IMR-90 (cell line): ENCODE results near the gene TMEM245. TPM values are rescaled to one million over a fixed set of nuclear protein-coding genes. Genes with fewer than 3 reads are reported as not detected.

ENCODE experiments used
- ATAC-seq: fragments of 200-7000 bp; cut with Tn5 transposase; 2 replicates; pipeline ENCODE4 v1.9.1; 2020; ENCODE audit warnings: low read depth, mild to moderate bottlenecking, moderate library complexity
- BruUV-seq: library from RNA; stranded (reverse); fragments of 400-500 nt; replicated peaks from 2 replicates; lab custom pipeline; 2021; lab: Mats Ljungman, UMichigan
- CTCF ChIA-PET: fragments of 300-600 bp; formaldehyde crosslinking; extraction: SDS; loops from one replicate; lab custom pipeline; 2021; ENCODE audit warnings: antibody characterized with exemption; lab: Yijun Ruan, JAX
- POLR2A ChIA-PET: fragments of 300-600 bp; sonication (Branson Sonifier 250); formaldehyde crosslinking; loops from one replicate; lab custom pipeline; 2022; ENCODE audit warnings: antibody characterized with exemption; ENCODE audit not compliant: unreplicated experiment; lab: Charles Lee
- DNase-seq: peaks from one replicate; pipeline ENCODE4 v3.0.0; 2013
- H2AFZ ChIP-seq: replicated peaks from 2 replicates; pipeline ENCODE3; 2013; ENCODE audit warnings: low read length, mild to moderate bottlenecking; ENCODE audit not compliant: poor library complexity
- H2AK5ac ChIP-seq: 2 replicates; pipeline ENCODE4 v1.6.1; 2013; ENCODE audit warnings: low read depth, low read length, inconsistent platforms
- H2AK9ac ChIP-seq: replicated peaks from 2 replicates; pipeline ENCODE3; 2013; ENCODE audit warnings: mild to moderate bottlenecking, low read depth, low read length, moderate library complexity; ENCODE audit not compliant: poor library complexity
- H2BK120ac ChIP-seq: 2 replicates; pipeline ENCODE4 v1.6.1; 2013; ENCODE audit warnings: low read depth, low read length, inconsistent platforms
- H2BK15ac ChIP-seq: 3 replicates; pipeline ENCODE4 v1.6.1; 2013; ENCODE audit warnings: low read depth, low read length, inconsistent platforms
- H2BK20ac ChIP-seq: 2 replicates; pipeline ENCODE4 v1.6.1; 2013; ENCODE audit warnings: low read depth, mild to moderate bottlenecking, inconsistent platforms, low read length, moderate library complexity
- H2BK5ac ChIP-seq: 2 replicates; pipeline ENCODE4 v1.6.1; 2013; ENCODE audit warnings: mild to moderate bottlenecking, low read depth, low read length, inconsistent platforms; ENCODE audit not compliant: poor library complexity, severe bottlenecking
- H3K14ac ChIP-seq: replicated peaks from 2 replicates; pipeline ENCODE4 v1.6.1; 2013; ENCODE audit warnings: low read depth, low read length, inconsistent platforms
- H3K18ac ChIP-seq: 2 replicates; pipeline ENCODE4 v1.6.1; 2013; ENCODE audit warnings: low read depth, low read length, control low read depth
- H3K23ac ChIP-seq: 2 replicates; pipeline ENCODE4 v1.6.1; 2013; ENCODE audit warnings: low read depth, low read length, inconsistent platforms
- H3K27ac ChIP-seq: 2 replicates; pipeline ENCODE4 v1.5.1; 2013; ENCODE audit warnings: mild to moderate bottlenecking, control low read depth, low read length; ENCODE audit not compliant: insufficient read depth
- H3K27me3 ChIP-seq: 2 replicates; pipeline ENCODE4 v1.6.1; 2013; ENCODE audit warnings: low read length; ENCODE audit not compliant: control insufficient read depth, insufficient read depth
- H3K36me3 ChIP-seq: 2 replicates; pipeline ENCODE4 v1.6.1; 2013; ENCODE audit warnings: low read length, mixed read lengths; ENCODE audit not compliant: control insufficient read depth, insufficient read depth
- H3K4ac ChIP-seq: 2 replicates; pipeline ENCODE4 v1.6.1; 2013; ENCODE audit warnings: low read depth, low read length, inconsistent platforms
- H3K4me1 ChIP-seq: 2 replicates; pipeline ENCODE4 v1.6.1; 2013; ENCODE audit warnings: low read length, mixed read lengths; ENCODE audit not compliant: control insufficient read depth, insufficient read depth
- H3K4me2 ChIP-seq: 2 replicates; pipeline ENCODE4 v1.6.1; 2013; ENCODE audit warnings: low read depth, mild to moderate bottlenecking, control low read depth, low read length, moderate library complexity
- H3K4me3 ChIP-seq: 2 replicates; pipeline ENCODE4 v1.5.1; 2013; ENCODE audit warnings: low read depth, mild to moderate bottlenecking, control low read depth, low read length, moderate library complexity; ENCODE audit not compliant: insufficient read depth
- H3K56ac ChIP-seq: 2 replicates; pipeline ENCODE4 v1.6.1; 2013; ENCODE audit warnings: low read length, inconsistent platforms; ENCODE audit not compliant: insufficient read depth; ENCODE audit errors: extremely low read depth
- H3K79me1 ChIP-seq, 2 experiments: 2 replicates each; pipeline ENCODE4 v1.6.1; 2013; ENCODE audit warnings: low read length in 2 of 2, inconsistent platforms in 1 of 2, low read depth in 1 of 2
- H3K9ac ChIP-seq: 2 replicates; pipeline ENCODE4 v1.6.1; 2013; ENCODE audit warnings: low read depth, low read length, control low read depth
- H3K9me1 ChIP-seq: 2 replicates; pipeline ENCODE4 v1.6.1; 2013; ENCODE audit warnings: low read length, inconsistent platforms; ENCODE audit not compliant: insufficient read depth
- H3K9me3 ChIP-seq: 2 replicates; pipeline ENCODE4 v1.6.1; 2013; ENCODE audit warnings: low read length; ENCODE audit not compliant: control insufficient read depth, insufficient read depth
- H4K20me1 ChIP-seq: 2 replicates; pipeline ENCODE4 v1.6.1; 2013; ENCODE audit warnings: low read length, inconsistent platforms; ENCODE audit not compliant: insufficient read depth
- H4K5ac ChIP-seq: 2 replicates; pipeline ENCODE4 v1.6.1; 2013; ENCODE audit warnings: mild to moderate bottlenecking, low read depth, low read length, control low read depth
- H4K8ac ChIP-seq, 2 experiments: 2 replicates each; pipeline ENCODE4 v1.6.1; 2013; ENCODE audit warnings: low read depth in 2 of 2, low read length in 2 of 2, control low read depth in 1 of 2, inconsistent platforms in 1 of 2
- H4K91ac ChIP-seq: 2 replicates; pipeline ENCODE4 v1.6.1; 2013; ENCODE audit warnings: low read depth, low read length, inconsistent platforms; ENCODE audit not compliant: insufficient read depth
- BHLHE40 ChIP-seq: fragments of 150-350 bp; IDR thresholded peaks from 2 replicates; pipeline ENCODE4 v1.6.1; 2016; ENCODE audit warnings: mild to moderate bottlenecking, low read depth, low read length
- CEBPB ChIP-seq: IDR thresholded peaks from 2 replicates; pipeline ENCODE4 v1.6.1; 2012; ENCODE audit warnings: low read depth, low read length, improper control_type of control experiment
- CHD1 ChIP-seq: IDR thresholded peaks from 2 replicates; pipeline ENCODE4 v1.6.1; 2012; ENCODE audit warnings: low read depth, low read length, improper control_type of control experiment
- ELK1 ChIP-seq: fragments of 150-350 bp; IDR thresholded peaks from 2 replicates; pipeline ENCODE4 v1.6.1; 2016; ENCODE audit warnings: low read depth, mild to moderate bottlenecking, low read length, moderate library complexity, borderline replicate concordance
- MAFK ChIP-seq: IDR thresholded peaks from 2 replicates; pipeline ENCODE4 v1.6.1; 2012; ENCODE audit warnings: low read depth, low read length, improper control_type of control experiment
- MAZ ChIP-seq: IDR thresholded peaks from 2 replicates; pipeline ENCODE4 v1.6.1; 2012; ENCODE audit warnings: low read depth, mild to moderate bottlenecking, low read length, improper control_type of control experiment, moderate library complexity, borderline replicate concordance
- MXI1 ChIP-seq: IDR thresholded peaks from 2 replicates; pipeline ENCODE4 v1.6.1; 2012; ENCODE audit warnings: low read depth, mild to moderate bottlenecking, low read length, moderate library complexity, borderline replicate concordance
- NFE2L2 ChIP-seq: fragments of 150-350 bp; IDR thresholded peaks from 2 replicates; pipeline ENCODE4 v1.6.1; 2016; ENCODE audit warnings: low read depth, mild to moderate bottlenecking, low read length
- POLR2A ChIP-seq: IDR thresholded peaks from 2 replicates; pipeline ENCODE4 v1.6.1; 2012; ENCODE audit warnings: mild to moderate bottlenecking, low read depth, low read length
- RCOR1 ChIP-seq: IDR thresholded peaks from 2 replicates; pipeline ENCODE4 v1.6.1; 2012; ENCODE audit warnings: mild to moderate bottlenecking, low read length, improper control_type of control experiment; ENCODE audit not compliant: insufficient replicate concordance
- dilution Hi-C: fragments of 300-500 bp; cut with HindIII; formaldehyde crosslinking; loops from one replicate; pipeline ENCODE4 v1.14.3; 2018; ENCODE audit warnings: low sequenced_read_pairs; ENCODE audit not compliant: unreplicated experiment
- in situ Hi-C: fragments of 300-500 bp; cut with MboI; formaldehyde crosslinking; loops from 3 replicates; pipeline ENCODE4 v1.14.3; 2019; ENCODE audit warnings: low sequenced_read_pairs, inconsistent platforms, mixed read lengths
- intact Hi-C: fragments of 100-400 bp; cut with micrococcal nuclease; formaldehyde crosslinking; loops from 2 replicates; pipeline ENCODE4 v1.10.0; 2022
- polyA plus RNA-seq, 3 experiments: library from polyadenylated mRNA; depleted of rRNA; stranded (reverse); fragments of >200 nt; gene quantifications; 2 replicates each; pipeline ENCODE4 v1.2.3, GENCODE V29; 2012; ENCODE audit warnings: low replicate concordance in 1 of 3
- total RNA-seq: library from RNA; depleted of rRNA; stranded (reverse); fragments of >200 nt; gene quantifications from 2 replicates; pipeline ENCODE4 v1.2.3, GENCODE V29; 2012
- TF ChIP-seq, protein P1 (sequence below): fragments of 150-350 bp; IDR thresholded peaks from 2 replicates; pipeline ENCODE4 v1.6.1; 2017; ENCODE audit warnings: mild to moderate bottlenecking, antibody characterized with exemption, low read length, low read depth

The TMEM245 gene
- total and polyA plus RNA-seq, 2 of the 4 experiments (the other 2 are of a cell fraction), result 24.8 to 57.9 TPM

- ATAC-seq (no peak), DNase-seq (no peak)
- ChIA-PET CTCF (no interaction called here), POLR2A (no interaction called here)
- Histone ChIP-seq H2AFZ (no peak overlapping the region), H4K91ac (no peak overlapping the region), H3K27ac (no peak overlapping the region), H4K20me1 (no peaks in the 10 kb centered on the region; the same call in 1 of the 2 replicates), H3K27me3 (no peaks in the 10 kb centered on the region), H3K36me3 (peaks cover 8% of the 10 kb centered on the region), H3K4me1 (no peaks in the 10 kb centered on the region), H2BK5ac (no peak overlapping the region), H3K23ac (no peak overlapping the region), H3K14ac (no peak overlapping the region), H3K4ac (no peak overlapping the region), H3K79me1 (peaks cover 12 to 15% of the 10 kb centered on the region in 2 experiments), H3K18ac (no peak overlapping the region), H2AK5ac (no peak overlapping the region), H3K4me3 (no peak overlapping the region), H3K9me3 (no peaks in the 10 kb centered on the region), H3K56ac (no peak overlapping the region), H3K4me2 (no peak overlapping the region), H2BK20ac (no peak overlapping the region), H3K9ac (no peak overlapping the region), H2AK9ac (no peak overlapping the region), H2BK15ac (no peak overlapping the region), H3K9me1 (no peaks in the 10 kb centered on the region; the same call in 1 of the 2 replicates), H4K5ac (no peak overlapping the region), H2BK120ac (no peak overlapping the region), H4K8ac (no peak overlapping the region)
- dilution Hi-C loops (no loop called here), in situ Hi-C loops (no loop called here), intact Hi-C loops (no loop called here)
- TF ChIP-seq CHD1, result no peak
- no peak for TF ChIP-seq ELK1
- no peak for TF ChIP-seq BHLHE40
- no peak for TF ChIP-seq MAZ
- TF ChIP-seq MAFK, result no peak
- TF ChIP-seq RCOR1, result no peak
- no peak for TF ChIP-seq NFE2L2
- TF ChIP-seq CEBPB, result no peak
- TF ChIP-seq POLR2A, result no peak
- TF ChIP-seq MXI1, result no peak
- TF ChIP-seq, protein P1, sequence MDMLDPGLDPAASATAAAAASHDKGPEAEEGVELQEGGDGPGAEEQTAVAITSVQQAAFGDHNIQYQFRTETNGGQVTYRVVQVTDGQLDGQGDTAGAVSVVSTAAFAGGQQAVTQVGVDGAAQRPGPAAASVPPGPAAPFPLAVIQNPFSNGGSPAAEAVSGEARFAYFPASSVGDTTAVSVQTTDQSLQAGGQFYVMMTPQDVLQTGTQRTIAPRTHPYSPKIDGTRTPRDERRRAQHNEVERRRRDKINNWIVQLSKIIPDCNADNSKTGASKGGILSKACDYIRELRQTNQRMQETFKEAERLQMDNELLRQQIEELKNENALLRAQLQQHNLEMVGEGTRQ, result no peak
- BruUV-seq, result no TSS peak
Measured at GRCh38 chr9:108983885-108984284, 135.9 kb downstream of the TMEM245 start.
